HepG2 (cell line): ENCODE measurements around the gene SMARCD1.

Source experiments
- EZH2 ChIP-seq: conservative IDR thresholded peaks from 2 replicates; pipeline ENCODE4 v1.6.1; 2012; ENCODE audit warnings: mild to moderate bottlenecking, low read depth, low read length, moderate library complexity
- TF ChIP-seq, protein P1 (sequence below): IDR thresholded peaks from 2 replicates; pipeline ENCODE4 v1.6.1; 2012; ENCODE audit warnings: inconsistent platforms
- TF ChIP-seq, protein P2 (sequence below): sonication (generic); formaldehyde crosslinking; IDR thresholded peaks from 2 replicates; pipeline ENCODE4 v1.5.1; 2020; ENCODE audit warnings: mild to moderate bottlenecking, missing genetic modification reagents, moderate library complexity
- TF ChIP-seq, protein P3 (sequence below): sonication (generic); formaldehyde crosslinking; IDR thresholded peaks from 2 replicates; pipeline ENCODE4 v1.5.0; 2020; ENCODE audit warnings: mild to moderate bottlenecking, missing genetic modification reagents, moderate library complexity

DNA sequence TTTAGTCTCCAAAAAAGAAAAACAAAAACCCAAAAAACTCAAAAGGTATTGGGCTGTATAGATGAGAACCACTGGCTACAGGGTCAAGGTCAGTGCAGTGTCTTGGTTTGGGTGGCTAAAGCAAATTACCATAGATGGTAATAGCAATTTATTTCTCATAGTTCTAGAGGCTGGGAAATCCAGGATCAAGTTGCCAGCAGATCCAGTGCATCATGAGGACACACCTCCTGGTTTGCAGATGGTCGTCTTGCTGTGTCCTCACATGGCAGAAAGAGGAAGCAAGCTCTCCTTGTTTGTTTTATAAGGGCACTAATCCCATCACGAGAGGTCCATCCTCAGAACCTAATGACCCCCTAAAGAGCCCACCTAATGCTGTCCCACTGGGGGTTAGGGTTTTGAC is 38.1 kb downstream of the SMARCD1 start:
- TF ChIP-seq, protein P1, sequence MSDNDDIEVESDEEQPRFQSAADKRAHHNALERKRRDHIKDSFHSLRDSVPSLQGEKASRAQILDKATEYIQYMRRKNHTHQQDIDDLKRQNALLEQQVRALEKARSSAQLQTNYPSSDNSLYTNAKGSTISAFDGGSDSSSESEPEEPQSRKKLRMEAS, result no peak
- TF ChIP-seq, protein P2, sequence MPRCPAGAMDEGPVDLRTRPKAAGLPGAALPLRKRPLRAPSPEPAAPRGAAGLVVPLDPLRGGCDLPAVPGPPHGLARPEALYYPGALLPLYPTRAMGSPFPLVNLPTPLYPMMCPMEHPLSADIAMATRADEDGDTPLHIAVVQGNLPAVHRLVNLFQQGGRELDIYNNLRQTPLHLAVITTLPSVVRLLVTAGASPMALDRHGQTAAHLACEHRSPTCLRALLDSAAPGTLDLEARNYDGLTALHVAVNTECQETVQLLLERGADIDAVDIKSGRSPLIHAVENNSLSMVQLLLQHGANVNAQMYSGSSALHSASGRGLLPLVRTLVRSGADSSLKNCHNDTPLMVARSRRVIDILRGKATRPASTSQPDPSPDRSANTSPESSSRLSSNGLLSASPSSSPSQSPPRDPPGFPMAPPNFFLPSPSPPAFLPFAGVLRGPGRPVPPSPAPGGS (CRISPR knock-in tag), result no peak
- TF ChIP-seq EZH2, result no peak
- TF ChIP-seq, protein P3, sequence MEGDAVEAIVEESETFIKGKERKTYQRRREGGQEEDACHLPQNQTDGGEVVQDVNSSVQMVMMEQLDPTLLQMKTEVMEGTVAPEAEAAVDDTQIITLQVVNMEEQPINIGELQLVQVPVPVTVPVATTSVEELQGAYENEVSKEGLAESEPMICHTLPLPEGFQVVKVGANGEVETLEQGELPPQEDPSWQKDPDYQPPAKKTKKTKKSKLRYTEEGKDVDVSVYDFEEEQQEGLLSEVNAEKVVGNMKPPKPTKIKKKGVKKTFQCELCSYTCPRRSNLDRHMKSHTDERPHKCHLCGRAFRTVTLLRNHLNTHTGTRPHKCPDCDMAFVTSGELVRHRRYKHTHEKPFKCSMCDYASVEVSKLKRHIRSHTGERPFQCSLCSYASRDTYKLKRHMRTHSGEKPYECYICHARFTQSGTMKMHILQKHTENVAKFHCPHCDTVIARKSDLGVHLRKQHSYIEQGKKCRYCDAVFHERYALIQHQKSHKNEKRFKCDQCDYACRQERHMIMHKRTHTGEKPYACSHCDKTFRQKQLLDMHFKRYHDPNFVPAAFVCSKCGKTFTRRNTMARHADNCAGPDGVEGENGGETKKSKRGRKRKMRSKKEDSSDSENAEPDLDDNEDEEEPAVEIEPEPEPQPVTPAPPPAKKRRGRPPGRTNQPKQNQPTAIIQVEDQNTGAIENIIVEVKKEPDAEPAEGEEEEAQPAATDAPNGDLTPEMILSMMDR (CRISPR knock-in tag), result no peak
